ENCODE measurements around the gene FRMD3. TPM values are rescaled to one million over a fixed set of nuclear protein-coding genes. Genes with fewer than 3 reads are reported as not detected.

FRMD3 gene
- total RNA-seq, 1 experiment from 2014 or later = 14.5 TPM

- Histone ChIP-seq H3K36me3 (ENCODE audit: control insufficient read depth, insufficient read depth, low read length) (no peaks in the 10 kb centered on the region), H3K27ac (ENCODE audit: low read length) (no peak overlapping the region), H3K4me1 (ENCODE audit: control insufficient read depth, insufficient read depth, low read length) (no peaks in the 10 kb centered on the region), H3K4me3 (ENCODE audit: low read depth in 2 of 2, low read length in 2 of 2) (no peak overlapping the region), H3K27me3 (ENCODE audit: control insufficient read depth, insufficient read depth, low read length) (no peaks in the 10 kb centered on the region), H3K9me3 (ENCODE audit: control insufficient read depth, insufficient read depth, low read depth, low read length) (no peaks in the 10 kb centered on the region)
- ATAC-seq (no peak), DNase-seq (ENCODE audit: low read depth, low spot score) (no peak)
- BruUV-seq (replicated peaks) = no TSS peak
- TF ChIP-seq TCF7L2 (IDR thresholded peaks at IDR 0.05; ENCODE audit: low read depth, low read length) (no peak), POLR2AphosphoS5 (IDR thresholded peaks at IDR 0.05; ENCODE audit: low read depth, low read length) (no peak), SIN3A (IDR thresholded peaks at IDR 0.05; ENCODE audit: borderline replicate concordance, insufficient read depth, low read depth, low read length) (no peak), REST (IDR thresholded peaks at IDR 0.05; ENCODE audit: insufficient read depth in 1 of 2, low read depth in 2 of 2, low read length in 1 of 2) (no peak)
- TF ChIP-seq, protein P1, sequence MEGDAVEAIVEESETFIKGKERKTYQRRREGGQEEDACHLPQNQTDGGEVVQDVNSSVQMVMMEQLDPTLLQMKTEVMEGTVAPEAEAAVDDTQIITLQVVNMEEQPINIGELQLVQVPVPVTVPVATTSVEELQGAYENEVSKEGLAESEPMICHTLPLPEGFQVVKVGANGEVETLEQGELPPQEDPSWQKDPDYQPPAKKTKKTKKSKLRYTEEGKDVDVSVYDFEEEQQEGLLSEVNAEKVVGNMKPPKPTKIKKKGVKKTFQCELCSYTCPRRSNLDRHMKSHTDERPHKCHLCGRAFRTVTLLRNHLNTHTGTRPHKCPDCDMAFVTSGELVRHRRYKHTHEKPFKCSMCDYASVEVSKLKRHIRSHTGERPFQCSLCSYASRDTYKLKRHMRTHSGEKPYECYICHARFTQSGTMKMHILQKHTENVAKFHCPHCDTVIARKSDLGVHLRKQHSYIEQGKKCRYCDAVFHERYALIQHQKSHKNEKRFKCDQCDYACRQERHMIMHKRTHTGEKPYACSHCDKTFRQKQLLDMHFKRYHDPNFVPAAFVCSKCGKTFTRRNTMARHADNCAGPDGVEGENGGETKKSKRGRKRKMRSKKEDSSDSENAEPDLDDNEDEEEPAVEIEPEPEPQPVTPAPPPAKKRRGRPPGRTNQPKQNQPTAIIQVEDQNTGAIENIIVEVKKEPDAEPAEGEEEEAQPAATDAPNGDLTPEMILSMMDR (IDR thresholded peaks at IDR 0.05) = no peak
- intact Hi-C loops (cut with micrococcal nuclease; ENCODE audit: unreplicated experiment) (no loop called here), in situ Hi-C loops (cut with HindIII; ENCODE audit: low pct_unique_long_range_greater_than_20kb, low sequenced_read_pairs) (no loop called here)
- POLR2A ChIA-PET = no interaction called here
- CTCF ChIA-PET = interaction anchor here (0.6 kb wide), 1 partner anchor 135 kb away, joined by 6 read pairs; no protein-coding TSS in a partner anchor
Measured at GRCh38 chr9:83317244-83317643, 221.0 kb downstream of the FRMD3 start.

GRCh38 chr9:83315649-83316048 is 222.6 kb downstream of the FRMD3 start:
- CTCF ChIA-PET = no interaction called here
- no peak for ATAC-seq
- in situ Hi-C loops (cut with HindIII; ENCODE audit: low pct_unique_long_range_greater_than_20kb, low sequenced_read_pairs) (no loop called here), intact Hi-C loops (cut with micrococcal nuclease; ENCODE audit: unreplicated experiment) (no loop called here)
- H3K9me3 ChIP-seq (ENCODE audit: control insufficient read depth, insufficient read depth, low read depth, low read length) = no peaks in the 10 kb centered on the region
- BruUV-seq (replicated peaks) = no TSS peak
- no peaks in the 10 kb centered on the region for H3K36me3 ChIP-seq (ENCODE audit: control insufficient read depth, insufficient read depth, low read length)
- no peaks in the 10 kb centered on the region for H3K4me1 ChIP-seq (ENCODE audit: control insufficient read depth, insufficient read depth, low read length)
- POLR2A ChIA-PET = no interaction called here
- no peak for DNase-seq (ENCODE audit: low read depth, low spot score)
- TF ChIP-seq, protein P1 (IDR thresholded peaks at IDR 0.05) = no peak
- TF ChIP-seq SIN3A (IDR thresholded peaks at IDR 0.05; ENCODE audit: borderline replicate concordance, insufficient read depth, low read depth, low read length) = no peak
- no peaks in the 10 kb centered on the region for H3K27me3 ChIP-seq (ENCODE audit: control insufficient read depth, insufficient read depth, low read length)
- no peak overlapping the region for H3K4me3 ChIP-seq (ENCODE audit: low read depth in 2 of 2, low read length in 2 of 2)
- H3K27ac ChIP-seq (ENCODE audit: low read length) = no peak overlapping the region

All from Panc1 (cell line).